ENCODE results near the gene BCR.

- TF ChIP-seq POLR2A (IDR thresholded peaks at IDR 0.05), result no peak
- no peak for TF ChIP-seq POLR2AphosphoS5 (IDR thresholded peaks at IDR 0.05)
- TF ChIP-seq CTCF (IDR thresholded peaks at IDR 0.05), result no peak
- TF ChIP-seq EP300 (IDR thresholded peaks at IDR 0.05; ENCODE audit: low read depth), result no peak
These were observed 78.5 kb downstream of the BCR start for GRCh38 chr22:23258826-23259170.

All from transverse colon (tissue), 4 donors.